Measurements from ENCODE around the gene CREM.

- TF ChIP-seq EZH2phosphoT487 (conservative IDR thresholded peaks at IDR 0.05; ENCODE audit: low read length) = no peak
- TF ChIP-seq CTCF (IDR thresholded peaks at IDR 0.05; ENCODE audit: insufficient read depth, low read length, poor library complexity, severe bottlenecking) = no peak
Measured at GRCh38 chr10:35216303-35216905, 89.8 kb downstream of the CREM start.
